BJ (cell line): Measurements from ENCODE around the gene TAF5. TPM values are rescaled to one million over a fixed set of nuclear protein-coding genes. Genes with fewer than 3 reads are reported as not detected.

Source experiments
- CTCF ChIA-PET: fragments of 350-600 bp; formaldehyde crosslinking; extraction: SDS; loops from one replicate; lab custom pipeline; 2021; ENCODE audit warnings: antibody characterized with exemption, inconsistent platforms; lab: Yijun Ruan, JAX
- POLR2A ChIA-PET: fragments of 300-600 bp; sonication (Branson Sonifier 250); formaldehyde crosslinking; extraction: SDS; loops from one replicate; lab custom pipeline; 2021; ENCODE audit warnings: antibody characterized with exemption; lab: Charles Lee
- DNase-seq: peaks from one replicate; pipeline ENCODE4 v3.0.0-alpha.2; 2011; ENCODE audit warnings: low read depth
- H3K27me3 ChIP-seq: 2 replicates; pipeline ENCODE4 v1.6.0; 2011; ENCODE audit warnings: low read length; ENCODE audit not compliant: control insufficient read depth, insufficient read depth
- H3K36me3 ChIP-seq: 2 replicates; pipeline ENCODE4 v1.5.1; 2011; ENCODE audit warnings: low read length; ENCODE audit not compliant: control insufficient read depth, insufficient read depth
- H3K4me3 ChIP-seq: 2 replicates; pipeline ENCODE4 v1.5.1; 2011; ENCODE audit warnings: low read depth, mild to moderate bottlenecking, control low read depth, low read length
- CTCF ChIP-seq: IDR thresholded peaks from 2 replicates; pipeline ENCODE4 v1.5.1; 2011; ENCODE audit warnings: low read depth, mild to moderate bottlenecking, control low read depth, inconsistent platforms, low read length, moderate library complexity; ENCODE audit not compliant: insufficient read depth
- polyA plus RNA-seq: library from polyadenylated mRNA; depleted of rRNA; stranded (reverse); fragments of >200 nt; gene quantifications from 2 replicates; pipeline ENCODE4 v1.2.3, GENCODE V29; 2011

The TAF5 gene
- polyA plus RNA-seq, 1 experiment = 1.5 TPM

GRCh38 chr10:103423748-103424147 lies 56.0 kb downstream of the TAF5 start:
- TF ChIP-seq CTCF = no peak
- Histone ChIP-seq H3K4me3 (no peak overlapping the region), H3K27me3 (no peaks in the 10 kb centered on the region), H3K36me3 (peaks cover 31% of the 10 kb centered on the region)
- CTCF ChIA-PET = interaction anchor here (0.7 to 4.9 kb wide), 7 partner anchors 8 to 333 kb away, joined by 3 to 40 read pairs (median 5); no protein-coding TSS in a partner anchor
- POLR2A ChIA-PET = no interaction called here
- no peak for DNase-seq

- DNase-seq = no peak
- TF ChIP-seq CTCF = no peak
- H3K36me3 ChIP-seq = peaks cover 19% of the 10 kb centered on the region
- no peaks in the 10 kb centered on the region for H3K27me3 ChIP-seq
- ChIA-PET CTCF (interaction anchor here (1.3 to 4.9 kb wide), 3 partner anchors 12 to 58 kb away, joined by 3 to 40 read pairs (median 19); no protein-coding TSS in a partner anchor), POLR2A (no interaction called here)
- H3K4me3 ChIP-seq = no peak overlapping the region
Measured at GRCh38 chr10:103427866-103428265, 60.1 kb downstream of the TAF5 start.

- Histone ChIP-seq H3K36me3 (peaks cover 16% of the 10 kb centered on the region), H3K4me3 (no peak overlapping the region), H3K27me3 (no peaks in the 10 kb centered on the region)
- TF ChIP-seq CTCF = no peak
- ChIA-PET POLR2A (no interaction called here), CTCF (no interaction called here)
- DNase-seq = no peak
Measured at GRCh38 chr10:103428989-103429643, 61.3 kb downstream of the TAF5 start.

DNA sequence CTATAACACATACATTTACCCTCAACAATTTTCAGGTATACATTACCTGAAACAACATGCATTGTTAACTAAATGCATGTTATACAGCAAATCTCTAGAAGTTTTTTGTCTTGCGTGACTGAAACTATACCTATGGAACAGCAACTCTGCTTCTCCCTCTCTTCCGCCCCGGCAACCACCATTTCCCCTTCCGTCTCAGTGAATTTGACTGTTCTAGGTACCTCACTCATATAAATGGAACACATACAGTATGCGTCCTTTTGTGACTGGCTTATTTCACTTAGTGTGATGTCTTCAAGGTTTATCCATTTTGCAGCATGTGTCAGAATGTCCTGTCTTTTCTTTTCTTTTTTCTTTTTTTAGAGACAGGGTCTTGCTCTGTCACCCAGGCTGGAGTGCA lies 61.9 kb downstream of the TAF5 start:
- ChIA-PET POLR2A (no interaction called here), CTCF (interaction anchor here (1.3 kb wide), 1 partner anchor 12 kb away, joined by 3 read pairs; no protein-coding TSS in a partner anchor)
- H3K27me3 ChIP-seq = no peaks in the 10 kb centered on the region
- H3K36me3 ChIP-seq = peaks cover 14% of the 10 kb centered on the region
- no peak overlapping the region for H3K4me3 ChIP-seq
- TF ChIP-seq CTCF = no peak
- DNase-seq = no peak

DNA sequence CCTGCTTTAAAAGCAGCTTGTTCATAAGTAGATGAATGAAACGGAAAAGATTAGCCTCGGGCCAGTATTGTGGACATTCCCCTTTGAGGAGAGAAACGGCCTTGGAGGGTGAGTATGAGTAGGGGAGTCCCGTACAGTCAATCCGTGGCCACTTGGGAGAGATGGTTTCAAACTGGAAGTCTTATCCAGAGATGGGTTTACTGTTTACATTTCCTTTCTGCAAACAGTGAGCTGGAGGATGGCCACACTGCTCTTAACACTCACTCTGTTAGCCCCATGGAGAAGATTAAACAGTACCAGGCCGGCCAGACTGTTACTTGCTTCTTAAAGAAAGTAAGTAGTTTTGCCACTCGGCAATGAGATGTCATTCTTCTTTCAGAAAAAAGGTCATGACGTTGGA lies 64.1 kb downstream of the TAF5 start:
- no peak for TF ChIP-seq CTCF
- no peak for DNase-seq
- ChIA-PET POLR2A (no interaction called here), CTCF (interaction anchor here (0.8 kb wide), 2 partner anchors 10 to 14 kb away, joined by 3 to 4 read pairs; no protein-coding TSS in a partner anchor)
- H3K4me3 ChIP-seq = no peak overlapping the region
- H3K27me3 ChIP-seq = no peaks in the 10 kb centered on the region
- H3K36me3 ChIP-seq = peaks cover 16% of the 10 kb centered on the region
